Suprapubic skin (tissue), 4 donors: ENCODE measurements around the gene CNTN4.

Experiments
- CTCF ChIP-seq, 2 donors: fragments of 200-600 bp in 1 of 2; fragments of 450-650 bp in 1 of 2; sonication (generic) in 1 of 2; IDR thresholded peaks; one replicate each; pipeline ENCODE4 v1.5.1; 2016 to 2019; ENCODE audit warnings: antibody characterized with exemption in 2 of 2, mild to moderate bottlenecking in 1 of 2, moderate library complexity in 1 of 2
- POLR2A ChIP-seq, 2 donors: fragments of 450-650 bp; IDR thresholded peaks; one replicate each; pipeline ENCODE4 v1.6.1; 2017; ENCODE audit warnings: antibody characterized with exemption in 2 of 2, mild to moderate bottlenecking in 2 of 2, moderate library complexity in 2 of 2
- POLR2AphosphoS5 ChIP-seq, 3 donors: sonication (generic); formaldehyde crosslinking; IDR thresholded peaks; one replicate each; pipeline ENCODE4 v1.6.1; 2017; ENCODE audit warnings: antibody characterized with exemption in 3 of 3

GRCh38 chr3:2839876-2840275, 741.2 kb downstream of the CNTN4 start:
- TF ChIP-seq POLR2A (IDR thresholded peaks at IDR 0.05) (no peak), CTCF (IDR thresholded peaks at IDR 0.05) (no peak), POLR2AphosphoS5 (IDR thresholded peaks at IDR 0.05) (no peak)
